Astrocyte (in vitro differentiated cells and primary cell): ENCODE results near the gene DNASE1L3. TPM values are rescaled to one million over a fixed set of nuclear protein-coding genes. Genes with fewer than 3 reads are reported as not detected.
A peak's percentile ranks its signal among the peaks of the same experiment; 100 is the strongest.

Experiments
- DNase-seq: peaks from one replicate; pipeline ENCODE4 v3.0.0-alpha.2; 2010; ENCODE audit warnings: low read depth
- FAIRE-seq: peaks from 2 replicates; lab custom pipeline; 2011; peaks lifted over from hg19 to GRCh38; lab: Jason Lieb, UNC
- H2AFZ ChIP-seq: 2 replicates; pipeline ENCODE4 v1.6.0; 2012; ENCODE audit warnings: low read depth, low read length, inconsistent platforms
- H3K27ac ChIP-seq: 2 replicates; pipeline ENCODE4 v1.5.1; 2011; ENCODE audit warnings: low read depth, low read length, inconsistent platforms
- H3K27me3 ChIP-seq: 2 replicates; pipeline ENCODE4 v1.6.0; 2011; ENCODE audit warnings: low read length, inconsistent platforms; ENCODE audit not compliant: insufficient read depth
- H3K36me3 ChIP-seq: 2 replicates; pipeline ENCODE4 v1.5.1; 2011; ENCODE audit warnings: low read length, inconsistent platforms; ENCODE audit not compliant: insufficient read depth
- H3K4me1 ChIP-seq: 2 replicates; pipeline ENCODE4 v1.5.1; 2011; ENCODE audit warnings: low read length, inconsistent platforms; ENCODE audit not compliant: insufficient read depth
- H3K4me2 ChIP-seq: 2 replicates; pipeline ENCODE4 v1.6.0; 2012; ENCODE audit warnings: low read length, inconsistent platforms
- H3K4me3 ChIP-seq: 2 replicates; pipeline ENCODE4 v1.5.1; 2011; ENCODE audit warnings: low read depth, mild to moderate bottlenecking, low read length, inconsistent platforms; ENCODE audit not compliant: insufficient read depth
- H3K79me2 ChIP-seq: 2 replicates; pipeline ENCODE4 v1.6.0; 2012; ENCODE audit warnings: mild to moderate bottlenecking, low read length, inconsistent platforms; ENCODE audit not compliant: insufficient read depth
- H3K9ac ChIP-seq: 2 replicates; pipeline ENCODE4 v1.6.0; 2012; ENCODE audit warnings: mild to moderate bottlenecking, low read length, inconsistent platforms
- H3K9me3 ChIP-seq: 2 replicates; pipeline ENCODE4 v1.5.1; 2012; ENCODE audit warnings: low read depth, mild to moderate bottlenecking, low read length, inconsistent platforms; ENCODE audit not compliant: insufficient read depth
- H4K20me1 ChIP-seq: 2 replicates; pipeline ENCODE4 v1.6.0; 2012; ENCODE audit warnings: low read length, inconsistent platforms; ENCODE audit not compliant: insufficient read depth
- H3K27ac Mint-ChIP-seq: one replicate; pipeline ENCODE4 v1.8.0; 2021; ENCODE audit warnings: mild to moderate bottlenecking, mixed read lengths; ENCODE audit not compliant: unreplicated experiment
- H3K27me3 Mint-ChIP-seq: one replicate; pipeline ENCODE4 v1.8.0; 2021; ENCODE audit warnings: low read depth, mixed read lengths; ENCODE audit not compliant: unreplicated experiment
- H3K36me3 Mint-ChIP-seq: one replicate; pipeline ENCODE4 v1.8.0; 2021; ENCODE audit warnings: low read depth, mixed read lengths; ENCODE audit not compliant: unreplicated experiment
- H3K4me1 Mint-ChIP-seq: one replicate; pipeline ENCODE4 v1.8.0; 2021; ENCODE audit warnings: low read depth, mixed read lengths; ENCODE audit not compliant: unreplicated experiment
- H3K4me3 Mint-ChIP-seq: one replicate; pipeline ENCODE4 v1.8.0; 2021; ENCODE audit warnings: mild to moderate bottlenecking, moderate library complexity, mixed read lengths; ENCODE audit not compliant: unreplicated experiment
- H3K9me3 Mint-ChIP-seq: one replicate; pipeline ENCODE4 v1.8.0; 2021; ENCODE audit warnings: mild to moderate bottlenecking, mixed read lengths; ENCODE audit not compliant: unreplicated experiment
- CTCF ChIP-seq: IDR thresholded peaks from 2 replicates; pipeline ENCODE4 v1.5.1; 2011; ENCODE audit warnings: low read depth, mild to moderate bottlenecking, inconsistent platforms, low read length, moderate library complexity; ENCODE audit not compliant: insufficient read depth
- EZH2 ChIP-seq: IDR thresholded peaks from 2 replicates; pipeline ENCODE4 v1.6.1; 2012; ENCODE audit warnings: mild to moderate bottlenecking, low read length, inconsistent platforms; ENCODE audit not compliant: insufficient read depth
- total RNA-seq: library from RNA; stranded (reverse); gene quantifications from 2 replicates; pipeline ENCODE4 v1.2.1, GENCODE V29; 2021

DNASE1L3 gene
- total RNA-seq, 1 donor from 2014 or later, result not detected

- H3K27me3 Mint-ChIP-seq, result peaks cover 50% of the 10 kb centered on the region
- no peaks in the 10 kb centered on the region for H3K9me3 ChIP-seq
- H3K9ac ChIP-seq, result no peak overlapping the region
- DNase-seq (peak; percentile 51), FAIRE-seq (peak; percentile 23)
- H3K27me3 ChIP-seq, result peaks cover 15% of the 10 kb centered on the region
- H3K27ac ChIP-seq, result no peak overlapping the region
- H4K20me1 ChIP-seq, result no peaks in the 10 kb centered on the region
- H3K36me3 Mint-ChIP-seq, result no peaks in the 10 kb centered on the region
- H3K36me3 ChIP-seq, result no peaks in the 10 kb centered on the region
- no peak overlapping the region for H3K4me3 Mint-ChIP-seq
- H3K4me3 ChIP-seq, result no peak overlapping the region
- peaks cover 10% of the 10 kb centered on the region for H3K9me3 Mint-ChIP-seq
- no peaks in the 10 kb centered on the region for H3K79me2 ChIP-seq
- peaks cover 9% of the 10 kb centered on the region for H3K4me1 Mint-ChIP-seq
- H2AFZ ChIP-seq, result peak overlapping the region; percentile 79
- H3K4me1 ChIP-seq, result peaks cover 6% of the 10 kb centered on the region
- TF ChIP-seq CTCF, result peak; percentile 86
- no peak for TF ChIP-seq EZH2
- no peak overlapping the region for H3K27ac Mint-ChIP-seq
- H3K4me2 ChIP-seq, result peak overlapping the region; percentile 81
Measured at GRCh38 chr3:58217209-58217811, 6.5 kb upstream of the DNASE1L3 start.

GRCh38 chr3:58216496-58217195 lies 5.9 kb upstream of the DNASE1L3 start:
- no peak overlapping the region for H3K4me3 Mint-ChIP-seq
- peaks cover 7% of the 10 kb centered on the region for H3K4me1 Mint-ChIP-seq
- Histone ChIP-seq H3K9me3 (no peaks in the 10 kb centered on the region), H3K9ac (no peak overlapping the region), H3K4me3 (no peak overlapping the region), H3K4me2 (peak overlapping the region; percentile 81), H3K27ac (no peak overlapping the region), H3K36me3 (no peaks in the 10 kb centered on the region), H3K4me1 (peaks cover 6% of the 10 kb centered on the region), H4K20me1 (no peaks in the 10 kb centered on the region), H3K79me2 (no peaks in the 10 kb centered on the region), H2AFZ (no peak overlapping the region), H3K27me3 (peaks cover 15% of the 10 kb centered on the region)
- peaks cover 48% of the 10 kb centered on the region for H3K27me3 Mint-ChIP-seq
- peaks cover 10% of the 10 kb centered on the region for H3K9me3 Mint-ChIP-seq
- FAIRE-seq (no peak), DNase-seq (no peak)
- H3K27ac Mint-ChIP-seq, result no peak overlapping the region
- TF ChIP-seq EZH2 (no peak), CTCF (no peak)
- no peaks in the 10 kb centered on the region for H3K36me3 Mint-ChIP-seq
